ENCODE measurements around the gene SLC25A19. TPM values are rescaled to one million over a fixed set of nuclear protein-coding genes. Genes with fewer than 3 reads are reported as not detected.
A peak's percentile ranks its signal among the peaks of the same experiment; 100 is the strongest.

Gene SLC25A19
- total and polyA plus RNA-seq, 2 experiments from 2014 or later, result 6.2 to 6.7 TPM

- peaks cover 12% of the 10 kb centered on the region; the same call in 1 of the 2 replicates for H3K36me3 ChIP-seq (ENCODE audit: low read depth)
- in situ Hi-C loops (cut with MboI), result no loop called here
- peak overlapping the region; percentile 50 for H3K27ac ChIP-seq
- TF ChIP-seq EZH2 (IDR thresholded peaks at IDR 0.05; ENCODE audit: insufficient read depth, poor library complexity, severe bottlenecking) (no peak), EZH2phosphoT487 (IDR thresholded peaks at IDR 0.05; ENCODE audit: insufficient read depth, low read depth) (no peak)
- 0 out of 2 replicates have a peak, but pooled peaks cover 3% of the 10 kb centered on the region for H3K4me1 ChIP-seq (ENCODE audit: insufficient read depth)
- H3K4me2 ChIP-seq (ENCODE audit: unreplicated experiment), result no peak overlapping the region
- peaks cover 3% of the 10 kb centered on the region for H3K79me2 ChIP-seq (ENCODE audit: insufficient read depth)
- no peaks in the 10 kb centered on the region for H3K9me3 ChIP-seq (ENCODE audit: low read depth)
- 79 to 83% methylated on average over 9 of the region's 9 CpGs for WGBS, 2 experiments (ENCODE audit: low coverage in 1 of 2, low lambda C conversion rate in 2 of 2, missing lambda C conversion rate in 2 of 2)
- DNase-seq, result peak; percentile 23
- peaks cover 15% of the 10 kb centered on the region for H3F3A ChIP-seq (ENCODE audit: insufficient read depth)
- no peaks in the 10 kb centered on the region for H4K20me1 ChIP-seq (ENCODE audit: insufficient read depth)
- no peaks in the 10 kb centered on the region for H3K27me3 ChIP-seq (replicated peaks; ENCODE audit: insufficient read depth)
- H3K9me2 ChIP-seq (ENCODE audit: insufficient read depth), result no peaks in the 10 kb centered on the region
- H3K9ac ChIP-seq, result peak overlapping the region; percentile 49; the same call in 1 of the 2 replicates
- H3K4me3 ChIP-seq, result no peak overlapping the region
- no peak overlapping the region for H2AFZ ChIP-seq
These were observed 47.7 kb downstream of the SLC25A19 start for GRCh38 chr17:75241502-75241901.

GRCh38 chr17:75241143-75241430 lies 48.1 kb downstream of the SLC25A19 start:
- 0 out of 2 replicates have a peak overlapping the region, but pooled peaks have one; percentile 50 for H3K27ac ChIP-seq

GRCh38 chr17:75240394-75241142 lies 48.7 kb downstream of the SLC25A19 start:
- no peaks in the 10 kb centered on the region for H3K79me2 ChIP-seq (ENCODE audit: insufficient read depth)
- no peak for TF ChIP-seq EZH2 (IDR thresholded peaks at IDR 0.05; ENCODE audit: insufficient read depth, poor library complexity, severe bottlenecking)
- peaks cover 21% of the 10 kb centered on the region for H3F3A ChIP-seq (ENCODE audit: insufficient read depth)
- H3K4me1 ChIP-seq (ENCODE audit: insufficient read depth), result 0 out of 2 replicates have a peak, but pooled peaks cover 3% of the 10 kb centered on the region
- H3K36me3 ChIP-seq (ENCODE audit: low read depth), result peaks cover 13% of the 10 kb centered on the region; the same call in 1 of the 2 replicates
- H3K9me2 ChIP-seq (ENCODE audit: insufficient read depth), result no peaks in the 10 kb centered on the region
- H3K9ac ChIP-seq, result no peak overlapping the region
- H3K9me3 ChIP-seq (ENCODE audit: low read depth), result no peaks in the 10 kb centered on the region
- H2AFZ ChIP-seq, result no peak overlapping the region
- WGBS, 2 experiments (ENCODE audit: low coverage in 1 of 2, low lambda C conversion rate in 2 of 2, missing lambda C conversion rate in 2 of 2), result 65 to 68% methylated on average over 18 to 22 of the region's 23 CpGs
- no peak overlapping the region for H3K4me3 ChIP-seq
- no peak overlapping the region for H3K27ac ChIP-seq
- no peaks in the 10 kb centered on the region for H3K27me3 ChIP-seq (replicated peaks; ENCODE audit: insufficient read depth)
- DNase-seq, result peak; percentile 69
- in situ Hi-C loops (cut with MboI), result no loop called here
- no peak overlapping the region for H3K4me2 ChIP-seq (ENCODE audit: unreplicated experiment)
- H4K20me1 ChIP-seq (ENCODE audit: insufficient read depth), result no peaks in the 10 kb centered on the region

More at GRCh38 chr17:75241143-75241430, 48.1 kb downstream of the SLC25A19 start:
- 0 out of 2 replicates have a peak, but pooled peaks cover 3% of the 10 kb centered on the region for H3K4me1 ChIP-seq (ENCODE audit: insufficient read depth)
- in situ Hi-C loops (cut with MboI), result no loop called here
- 90 to 91% methylated on average over 7 of the region's 7 CpGs for WGBS, 2 experiments (ENCODE audit: low coverage in 1 of 2, low lambda C conversion rate in 2 of 2, missing lambda C conversion rate in 2 of 2)
- H3K27me3 ChIP-seq (replicated peaks; ENCODE audit: insufficient read depth), result no peaks in the 10 kb centered on the region
- H3F3A ChIP-seq (ENCODE audit: insufficient read depth), result peaks cover 18% of the 10 kb centered on the region
- no peaks in the 10 kb centered on the region for H3K9me3 ChIP-seq (ENCODE audit: low read depth)
- no peak for TF ChIP-seq EZH2 (IDR thresholded peaks at IDR 0.05; ENCODE audit: insufficient read depth, poor library complexity, severe bottlenecking)
- no peak for TF ChIP-seq EZH2phosphoT487 (IDR thresholded peaks at IDR 0.05; ENCODE audit: insufficient read depth, low read depth)
- H3K9ac ChIP-seq, result no peak overlapping the region
- H2AFZ ChIP-seq, result no peak overlapping the region
- peaks cover 12% of the 10 kb centered on the region; the same call in 1 of the 2 replicates for H3K36me3 ChIP-seq (ENCODE audit: low read depth)
- no peaks in the 10 kb centered on the region for H3K9me2 ChIP-seq (ENCODE audit: insufficient read depth)
- peak; percentile 17 for DNase-seq
- no peak overlapping the region for H3K4me2 ChIP-seq (ENCODE audit: unreplicated experiment)
- no peaks in the 10 kb centered on the region for H4K20me1 ChIP-seq (ENCODE audit: insufficient read depth)
- H3K4me3 ChIP-seq, result no peak overlapping the region
- no peaks in the 10 kb centered on the region for H3K79me2 ChIP-seq (ENCODE audit: insufficient read depth)

DNA sequence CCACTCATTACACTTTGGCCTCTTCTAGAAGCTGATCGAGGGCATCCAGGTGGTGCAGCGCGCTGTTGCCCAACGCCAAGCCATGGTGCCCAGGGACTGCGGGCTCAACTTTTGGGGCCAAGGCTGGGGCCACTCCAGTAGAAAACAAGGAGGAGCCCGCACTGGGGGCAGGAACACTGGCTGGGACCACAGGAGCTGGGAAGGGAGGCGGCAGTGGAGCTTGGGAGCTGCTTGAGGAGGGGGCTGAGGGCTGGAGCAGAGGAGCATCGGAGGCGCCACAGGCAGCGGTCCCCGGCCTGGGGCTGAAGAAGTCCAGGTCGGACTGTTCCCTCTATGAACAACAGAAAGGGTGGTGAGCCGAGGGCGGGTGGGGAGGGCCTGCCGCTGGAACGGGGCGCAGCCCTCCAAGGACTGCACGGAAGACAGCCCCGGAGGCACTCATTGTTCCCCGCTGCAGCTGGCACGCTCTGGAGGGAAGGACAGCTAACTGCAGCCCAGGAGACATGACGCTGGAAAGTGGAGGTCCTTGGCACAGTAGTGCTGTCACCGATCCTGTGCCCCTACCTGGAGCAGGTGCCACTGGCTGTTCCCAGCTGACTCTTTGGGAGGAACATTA lies 49.3 kb downstream of the SLC25A19 start:
- DNase-seq, result no peak
- no peak overlapping the region for H3K27ac ChIP-seq

More for the DNA sequence above, 49.3 kb downstream of the SLC25A19 start:
- TF ChIP-seq EZH2 (IDR thresholded peaks at IDR 0.05; ENCODE audit: insufficient read depth, poor library complexity, severe bottlenecking) (no peak), EZH2phosphoT487 (IDR thresholded peaks at IDR 0.05; ENCODE audit: insufficient read depth, low read depth) (no peak)
- Histone ChIP-seq H3K36me3 (ENCODE audit: low read depth) (peaks cover 19% of the 10 kb centered on the region; the same call in 1 of the 2 replicates), H3K79me2 (ENCODE audit: insufficient read depth) (no peaks in the 10 kb centered on the region), H3K27me3 (replicated peaks; ENCODE audit: insufficient read depth) (no peaks in the 10 kb centered on the region), H3K4me2 (ENCODE audit: unreplicated experiment) (no peak overlapping the region), H3F3A (ENCODE audit: insufficient read depth) (peaks cover 25% of the 10 kb centered on the region), H3K9me3 (ENCODE audit: low read depth) (no peaks in the 10 kb centered on the region), H2AFZ (no peak overlapping the region), H3K9me2 (ENCODE audit: insufficient read depth) (no peaks in the 10 kb centered on the region), H3K4me3 (no peak overlapping the region), H4K20me1 (ENCODE audit: insufficient read depth) (no peaks in the 10 kb centered on the region), H3K4me1 (ENCODE audit: insufficient read depth) (0 out of 2 replicates have a peak, but pooled peaks cover 3% of the 10 kb centered on the region), H3K9ac (no peak overlapping the region)
- in situ Hi-C loops (cut with MboI), result no loop called here
- 89 to 91% methylated on average over 15 to 23 of the region's 23 CpGs for WGBS, 2 experiments (ENCODE audit: low coverage in 1 of 2, low lambda C conversion rate in 2 of 2, missing lambda C conversion rate in 2 of 2)
